Activated CD4-positive, alpha-beta memory T cell treated with anti-CD3 and anti-CD28 coated beads for 36 hours (primary cell): Measurements from ENCODE around the gene MAD2L2. TPM values are rescaled to one million over a fixed set of nuclear protein-coding genes. Genes with fewer than 3 reads are reported as not detected.
"Not testable (repeated sequence)": the region's sequence is repeated elsewhere in the genome, so short reads cannot be mapped to it uniquely, and the experiment has no call there.

Experiments
- CTCF ChIA-PET: fragments of 350-600 bp; sonication (Branson Sonifier 250); formaldehyde crosslinking; loops from one replicate; lab custom pipeline; 2021; ENCODE audit warnings: antibody characterized with exemption, inconsistent platforms; lab: Charles Lee
- POLR2A ChIA-PET: fragments of 350-600 bp; sonication (Branson Sonifier 250); formaldehyde crosslinking; loops from one replicate; lab custom pipeline; 2021; ENCODE audit warnings: antibody characterized with exemption; lab: Charles Lee
- DNase-seq: peaks from one replicate; pipeline ENCODE4 v3.0.0-alpha.2; 2020
- H3K27ac Mint-ChIP-seq: one replicate; pipeline ENCODE4 v1.8.0; 2021; ENCODE audit warnings: mixed read lengths
- H3K27me3 Mint-ChIP-seq: one replicate; pipeline ENCODE4 v1.8.0; 2021; ENCODE audit warnings: mixed read lengths
- H3K36me3 Mint-ChIP-seq: one replicate; pipeline ENCODE4 v1.8.0; 2021; ENCODE audit warnings: mixed read lengths
- H3K4me1 Mint-ChIP-seq: one replicate; pipeline ENCODE4 v1.8.0; 2021; ENCODE audit warnings: low read depth, mixed read lengths
- H3K4me3 Mint-ChIP-seq: one replicate; pipeline ENCODE4 v1.8.0; 2021; ENCODE audit warnings: mild to moderate bottlenecking, mixed read lengths
- H3K9me3 Mint-ChIP-seq: one replicate; pipeline ENCODE4 v1.8.0; 2021; ENCODE audit warnings: mixed read lengths
- intact Hi-C: fragments of 100-400 bp; cut with micrococcal nuclease; formaldehyde crosslinking; loops from one replicate; pipeline ENCODE4 v1.15.1; 2023
- total RNA-seq, 2 experiments: library from RNA; stranded (reverse); gene quantifications; one replicate each; pipeline ENCODE4 v1.2.3, GENCODE V29; 2021

The MAD2L2 gene
- total RNA-seq, 2 experiments from 2014 or later: 88.5 to 93.2 TPM

DNA sequence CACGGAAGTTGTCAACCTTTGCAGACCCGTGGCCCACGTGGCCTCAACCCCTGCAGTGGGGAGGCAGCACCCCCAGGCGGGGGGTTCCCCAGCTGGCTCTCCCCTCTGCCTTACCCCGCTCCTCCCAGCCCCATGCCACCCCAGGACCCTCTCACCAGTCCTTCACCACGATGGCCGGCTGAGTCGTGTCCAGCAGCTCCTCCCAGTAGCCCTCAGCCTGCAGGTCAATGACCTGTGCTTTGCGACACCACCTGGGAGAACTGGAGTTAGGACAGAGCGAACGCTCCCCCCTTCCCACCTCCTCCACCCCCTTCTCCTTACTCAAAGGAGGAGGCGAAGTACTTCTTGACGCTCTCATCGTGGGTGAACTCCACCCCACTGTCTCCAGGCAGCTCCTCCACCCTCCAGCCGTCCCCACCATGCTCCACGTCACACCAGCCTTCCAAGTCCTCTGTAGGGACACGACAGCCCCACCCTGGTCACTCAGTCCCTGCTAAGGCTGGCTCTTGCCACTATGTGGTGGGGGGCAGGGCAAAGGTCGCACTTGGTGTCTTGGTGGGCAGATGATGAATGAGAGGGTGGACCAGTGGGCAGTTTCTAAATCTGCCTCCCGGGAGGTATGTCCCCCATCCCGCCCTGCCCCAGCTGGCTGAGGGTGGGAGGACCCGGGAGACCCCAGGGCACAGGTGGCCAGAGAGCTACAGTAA is 31.2 kb downstream of the MAD2L2 start:
- Mint-ChIP-seq H3K27me3 (no peaks in the 10 kb centered on the region), H3K36me3 (no peaks in the 10 kb centered on the region), H3K4me1 (peaks cover 18% of the 10 kb centered on the region), H3K4me3 (no peak overlapping the region), H3K9me3 (no peaks in the 10 kb centered on the region), H3K27ac (no peak overlapping the region)
- DNase-seq: no peak
- intact Hi-C loops: loop anchor here (1.0 to 10.0 kb wide), 4 partner anchors 70 to 175 kb away; partner anchors contain the start of genes CLCN6, DISP3 and MTHFR
- CTCF ChIA-PET: interaction anchor here (0.9 to 7.4 kb wide), 28 partner anchors 8 to 612 kb away, joined by 3 to 100 read pairs (median 4); partner anchors contain the start of genes DISP3 and FBXO6
- POLR2A ChIA-PET: interaction anchor here (0.6 to 2.5 kb wide), 7 partner anchors 9 to 259 kb away, joined by 3 to 14 read pairs (median 4); partner anchors contain the start of genes AGTRAP, FBXO6 and MAD2L2

DNA sequence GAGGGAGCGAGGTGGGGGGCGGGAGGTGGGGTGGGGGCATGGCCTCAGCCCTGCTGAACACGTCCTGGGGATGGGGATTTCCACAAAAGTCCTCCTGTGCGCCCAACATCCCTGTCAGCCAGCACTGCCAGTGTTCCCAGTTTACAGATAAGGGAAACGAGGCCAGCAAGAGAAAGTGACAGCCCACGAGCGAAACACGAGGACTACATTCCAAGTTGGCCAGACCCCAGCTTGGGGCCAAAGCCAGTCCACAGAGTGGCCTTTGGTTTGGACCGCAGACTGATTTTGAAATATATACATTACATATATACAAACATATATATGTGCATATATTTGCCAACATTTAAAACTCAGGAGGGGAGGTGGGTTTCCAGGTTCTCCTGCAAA is 31.7 kb downstream of the MAD2L2 start:
- Mint-ChIP-seq H3K4me1 (peaks cover 18% of the 10 kb centered on the region), H3K27me3 (no peaks in the 10 kb centered on the region), H3K4me3 (no peak overlapping the region), H3K36me3 (no peaks in the 10 kb centered on the region), H3K27ac (no peak overlapping the region), H3K9me3 (no peaks in the 10 kb centered on the region)
- CTCF ChIA-PET: interaction anchor here (1.3 to 7.4 kb wide), 10 partner anchors 15 to 612 kb away, joined by 4 to 100 read pairs (median 10); partner anchors contain the start of gene FBXO6
- POLR2A ChIA-PET: interaction anchor here (1.1 to 2.3 kb wide), 2 partner anchors 70 to 87 kb away, joined by 3 to 12 read pairs; partner anchors contain the start of gene AGTRAP
- DNase-seq: no peak
- intact Hi-C loops: loop anchor here (10.0 kb wide), 1 partner anchor 174 kb away; the partner anchor contains the start of gene DISP3

DNA sequence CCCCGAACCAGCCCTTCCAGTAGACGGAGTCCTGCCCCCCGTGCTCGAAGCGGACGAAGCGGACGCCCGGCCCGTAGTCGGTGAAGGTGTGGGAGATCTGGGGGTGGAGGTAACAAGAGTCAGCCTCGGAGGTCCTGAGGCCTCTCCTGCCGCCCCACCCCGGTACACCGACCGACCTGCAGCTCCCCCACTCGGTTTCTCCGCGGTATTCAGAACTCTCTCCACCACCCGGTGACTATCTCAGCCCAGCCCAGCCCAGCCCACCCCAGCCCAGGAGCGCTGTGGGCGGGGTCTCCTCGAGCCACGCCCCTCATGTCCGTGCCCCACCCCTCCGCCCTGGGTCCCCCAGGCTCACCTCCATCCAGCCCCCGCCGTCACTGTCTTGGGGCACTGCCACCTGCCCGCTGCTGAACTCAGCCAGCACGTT is 32.2 kb downstream of the MAD2L2 start:
- peak; percentile 46 for DNase-seq
- Mint-ChIP-seq H3K27ac (no peak overlapping the region), H3K36me3 (no peaks in the 10 kb centered on the region), H3K4me3 (no peak overlapping the region), H3K9me3 (no peaks in the 10 kb centered on the region), H3K4me1 (peaks cover 18% of the 10 kb centered on the region), H3K27me3 (no peaks in the 10 kb centered on the region)
- intact Hi-C loops: loop anchor here (10.0 kb wide), 1 partner anchor 174 kb away; the partner anchor contains the start of gene DISP3
- ChIA-PET CTCF (interaction anchor here (1.0 to 7.4 kb wide), 4 partner anchors 16 to 611 kb away, joined by 4 to 100 read pairs (median 34); partner anchors contain the start of gene FBXO6), POLR2A (interaction anchor here (2.3 kb wide), 1 partner anchor 71 kb away, joined by 12 read pairs; no protein-coding TSS in a partner anchor)

DNA sequence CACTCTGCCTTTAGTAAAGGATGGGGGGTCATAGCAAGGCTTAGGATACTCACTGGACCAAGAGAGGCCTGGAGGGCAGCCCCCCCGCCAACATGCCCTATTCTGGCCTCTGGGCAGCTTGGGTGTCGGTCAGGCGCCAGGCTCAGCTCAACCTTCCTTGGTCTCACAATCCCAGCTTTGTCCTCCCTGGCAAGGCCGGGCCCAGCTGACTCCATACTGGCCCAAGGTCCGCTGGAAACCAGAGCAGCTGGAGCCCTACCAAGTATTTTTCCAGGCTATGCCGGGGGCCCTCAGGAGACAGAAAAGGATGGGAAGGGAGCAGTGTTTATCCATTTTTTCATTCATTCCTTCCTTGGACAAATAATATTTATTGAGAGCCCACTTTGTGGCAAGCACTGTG is 32.9 kb downstream of the MAD2L2 start:
- Mint-ChIP-seq H3K9me3 (no peaks in the 10 kb centered on the region), H3K4me3 (no peak overlapping the region), H3K27ac (no peak overlapping the region), H3K36me3 (no peaks in the 10 kb centered on the region), H3K4me1 (peaks cover 18% of the 10 kb centered on the region), H3K27me3 (no peaks in the 10 kb centered on the region)
- intact Hi-C loops: loop anchor here (10.0 kb wide), 1 partner anchor 173 kb away; the partner anchor contains the start of gene DISP3
- POLR2A ChIA-PET: interaction anchor here (1.0 kb wide), 1 partner anchor 260 kb away, joined by 3 read pairs; no protein-coding TSS in a partner anchor
- CTCF ChIA-PET: interaction anchor here (0.9 to 7.4 kb wide), 5 partner anchors 17 to 610 kb away, joined by 3 to 100 read pairs (median 4); partner anchors contain the start of gene FBXO6
- DNase-seq: no peak

DNA sequence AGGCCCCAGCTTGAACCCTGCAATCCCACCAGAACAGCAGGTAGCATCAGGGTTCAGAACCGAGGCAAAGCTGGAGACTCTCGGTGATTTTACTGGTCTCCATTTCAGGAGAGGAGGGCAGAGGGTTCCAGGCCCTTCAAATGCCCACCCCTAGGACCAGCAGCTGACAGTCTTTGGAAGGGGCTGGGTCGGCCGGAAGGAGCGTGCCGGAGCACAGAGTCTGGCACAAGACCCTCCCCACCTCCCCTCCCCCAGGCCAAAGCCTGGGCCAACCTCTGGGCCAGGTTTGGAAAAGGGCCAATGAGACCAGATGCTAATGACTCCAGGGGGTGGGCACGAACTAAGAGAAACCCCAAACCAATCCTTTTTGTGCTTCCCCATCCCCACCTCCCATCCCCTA is 33.6 kb downstream of the MAD2L2 start:
- H3K9me3 Mint-ChIP-seq: no peaks in the 10 kb centered on the region
- H3K4me1 Mint-ChIP-seq: peaks cover 18% of the 10 kb centered on the region
- H3K27me3 Mint-ChIP-seq: no peaks in the 10 kb centered on the region
- no peak overlapping the region for H3K27ac Mint-ChIP-seq
- CTCF ChIA-PET: interaction anchor here (0.6 to 1.4 kb wide), 3 partner anchors 288 to 610 kb away, joined by 3 read pairs; no protein-coding TSS in a partner anchor
- H3K4me3 Mint-ChIP-seq: no peak overlapping the region
- no peak for DNase-seq
- no peaks in the 10 kb centered on the region for H3K36me3 Mint-ChIP-seq
- intact Hi-C loops: loop anchor here (10.0 kb wide), 1 partner anchor 173 kb away; the partner anchor contains the start of gene DISP3
- POLR2A ChIA-PET: interaction anchor here (1.0 kb wide), 1 partner anchor 261 kb away, joined by 3 read pairs; no protein-coding TSS in a partner anchor

DNA sequence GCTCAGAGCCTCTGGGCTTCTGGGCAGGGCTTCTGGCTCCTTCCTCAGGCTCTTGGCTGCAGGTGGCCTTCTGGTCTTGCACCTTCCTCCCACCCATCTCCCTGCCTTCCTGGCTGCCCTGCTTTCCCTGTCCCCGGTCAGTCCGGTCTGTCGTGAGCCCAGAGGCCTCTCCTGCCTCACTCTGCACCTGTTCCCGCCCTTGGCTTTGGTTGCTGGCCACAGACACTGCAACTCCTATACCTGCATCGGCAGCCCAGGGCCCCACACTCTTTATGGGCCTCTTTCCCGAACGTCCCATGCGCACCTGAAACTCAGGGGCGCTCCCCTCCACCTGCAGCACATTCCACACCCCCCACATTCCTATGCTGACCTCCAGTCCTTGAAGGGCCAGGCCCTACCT is 34.6 kb downstream of the MAD2L2 start:
- intact Hi-C loops: loop anchor here (10.0 kb wide), 1 partner anchor 172 kb away; the partner anchor contains the start of gene DISP3
- Mint-ChIP-seq H3K4me3 (no peak overlapping the region), H3K36me3 (no peaks in the 10 kb centered on the region), H3K27me3 (no peaks in the 10 kb centered on the region), H3K4me1 (peaks cover 16% of the 10 kb centered on the region), H3K27ac (no peak overlapping the region), H3K9me3 (no peaks in the 10 kb centered on the region)
- CTCF ChIA-PET: interaction anchor here (0.5 to 6.1 kb wide), 30 partner anchors 9 to 721 kb away, joined by 3 to 75 read pairs (median 4); partner anchors contain the start of genes DISP3, FBXO6 and MTOR
- no peak for DNase-seq
- POLR2A ChIA-PET: no interaction called here

DNA sequence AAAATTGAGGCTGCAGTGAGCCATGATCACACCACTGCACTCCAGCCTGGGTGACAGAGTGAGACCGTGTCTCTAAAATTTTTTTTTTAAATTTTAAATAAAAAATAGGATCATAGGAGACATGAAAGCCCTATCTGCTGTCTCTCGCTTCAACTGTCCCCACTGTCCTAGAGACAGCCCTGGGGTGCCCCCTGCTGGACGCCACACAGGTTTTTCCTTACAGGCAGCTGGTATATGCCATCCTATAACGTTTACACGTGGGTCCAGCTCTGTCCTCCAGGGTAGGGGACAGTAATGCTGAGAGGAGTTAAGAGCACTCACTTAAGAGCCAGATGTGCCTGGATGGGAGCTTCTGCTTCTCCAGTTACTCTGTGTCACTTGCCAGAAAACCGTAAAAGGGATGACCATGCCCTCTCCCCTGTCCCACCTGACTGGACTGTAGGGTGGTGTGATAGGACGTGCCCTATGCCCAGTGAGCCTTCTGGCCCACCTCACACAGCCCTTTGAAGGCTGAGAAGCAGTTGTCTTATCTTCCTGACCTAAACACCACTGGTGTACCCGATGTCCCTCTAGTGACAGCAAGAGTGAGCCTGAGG is 35.2 kb downstream of the MAD2L2 start:
- Mint-ChIP-seq H3K9me3 (no peaks in the 10 kb centered on the region), H3K4me3 (no peak overlapping the region), H3K4me1 (peaks cover 11% of the 10 kb centered on the region), H3K27me3 (no peaks in the 10 kb centered on the region), H3K36me3 (no peaks in the 10 kb centered on the region), H3K27ac (no peak overlapping the region)
- CTCF ChIA-PET: interaction anchor here (0.5 to 6.1 kb wide), 34 partner anchors 9 to 721 kb away, joined by 3 to 75 read pairs (median 4); partner anchors contain the start of genes DISP3, FBXO6 and MTOR
- peak; percentile 88 for DNase-seq
- POLR2A ChIA-PET: no interaction called here
- intact Hi-C loops: loop anchor here (10.0 kb wide), 1 partner anchor 171 kb away; the partner anchor contains the start of gene DISP3

DNA sequence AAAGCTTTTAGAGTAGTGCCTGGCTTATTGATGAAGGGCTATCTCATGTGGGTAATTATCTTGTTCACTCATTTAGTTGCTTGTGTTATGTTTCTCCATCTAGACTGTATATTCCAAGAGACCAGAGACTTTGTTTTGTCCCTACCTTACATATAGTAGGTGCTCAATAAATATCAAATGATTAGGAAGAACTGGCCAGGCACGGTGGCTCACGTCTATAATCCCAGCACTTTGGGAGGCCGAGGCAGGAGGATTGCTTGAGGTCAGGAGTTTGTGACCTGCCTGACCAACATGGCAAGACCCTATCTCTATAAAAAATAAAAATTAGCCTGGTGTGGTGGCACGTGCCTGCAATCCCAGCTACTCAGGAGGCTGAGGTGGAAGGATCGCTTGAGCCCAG is 35.7 kb downstream of the MAD2L2 start:
- ChIA-PET POLR2A (no interaction called here), CTCF (interaction anchor here (0.5 to 6.1 kb wide), 27 partner anchors 9 to 1662 kb away, joined by 3 to 75 read pairs (median 4); partner anchors contain the start of genes DISP3, FBXO6 and MTOR)
- intact Hi-C loops: loop anchor here (10.0 kb wide), 1 partner anchor 170 kb away; the partner anchor contains the start of gene DISP3
- Mint-ChIP-seq H3K27ac (no peak overlapping the region), H3K9me3 (no peaks in the 10 kb centered on the region), H3K27me3 (no peaks in the 10 kb centered on the region), H3K36me3 (no peaks in the 10 kb centered on the region), H3K4me3 (no peak overlapping the region), H3K4me1 (peaks cover 7% of the 10 kb centered on the region)
- DNase-seq: no peak

DNA sequence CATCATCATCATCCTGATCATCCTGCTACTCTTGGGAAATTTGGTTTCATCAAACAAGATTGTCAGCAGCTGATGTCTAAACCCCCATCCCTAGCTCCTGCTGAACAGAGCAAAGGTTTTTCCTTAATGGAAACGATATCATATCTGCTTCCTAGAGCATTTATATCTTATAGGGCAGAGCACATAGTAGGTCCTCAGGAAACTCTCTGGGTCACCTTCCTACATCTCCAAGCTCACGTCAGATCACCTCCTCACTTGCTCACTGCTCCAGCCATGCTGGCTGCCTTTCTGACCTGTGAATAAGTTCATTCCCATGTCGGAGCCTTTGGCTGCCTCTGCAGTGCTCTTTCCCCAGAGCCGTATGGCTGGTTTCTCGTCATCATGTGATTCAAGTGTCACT is 37.2 kb downstream of the MAD2L2 start:
- DNase-seq: no peak
- Mint-ChIP-seq H3K27ac (no peak overlapping the region), H3K27me3 (no peaks in the 10 kb centered on the region), H3K36me3 (no peaks in the 10 kb centered on the region), H3K4me1 (no peaks in the 10 kb centered on the region), H3K4me3 (no peak overlapping the region), H3K9me3 (no peaks in the 10 kb centered on the region)
- intact Hi-C loops: loop anchor here (5.0 to 10.0 kb wide), 2 partner anchors 169 to 321 kb away; partner anchors contain the start of gene DISP3
- POLR2A ChIA-PET: no interaction called here
- CTCF ChIA-PET: interaction anchor here (0.6 to 6.1 kb wide), 23 partner anchors 9 to 606 kb away, joined by 3 to 75 read pairs (median 3); partner anchors contain the start of genes DISP3, FBXO2, FBXO44 and FBXO6

DNA sequence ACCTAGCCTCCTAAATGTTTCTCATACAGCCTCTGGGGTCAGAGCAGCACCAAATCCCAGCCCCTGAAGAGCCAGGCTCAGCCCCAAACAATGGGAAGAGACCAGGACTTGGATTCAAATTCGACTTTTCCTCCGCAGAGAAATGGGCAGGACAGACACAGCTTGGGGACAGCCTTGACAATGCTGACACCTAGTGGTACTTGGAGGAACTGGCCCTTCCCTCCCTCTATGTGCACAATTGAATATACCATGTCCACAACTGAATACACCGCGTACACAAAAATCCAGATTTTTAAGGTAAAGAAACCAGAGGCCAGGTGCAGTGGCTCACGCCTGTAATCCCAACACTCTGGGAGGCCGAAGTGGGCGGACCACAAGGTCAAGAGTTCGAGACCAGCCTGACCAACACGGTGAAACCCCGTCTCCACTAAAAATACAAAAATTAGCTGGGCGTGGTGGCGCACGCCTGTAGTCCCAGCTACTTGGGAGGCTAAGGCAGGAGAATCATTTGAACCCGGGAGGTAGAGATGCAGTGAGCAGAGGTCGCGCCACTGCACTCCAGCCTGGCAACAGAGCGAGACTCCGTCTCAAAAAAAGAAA is 38.4 kb downstream of the MAD2L2 start:
- POLR2A ChIA-PET, H3K4me3 Mint-ChIP-seq, H3K27me3 Mint-ChIP-seq, H3K27ac Mint-ChIP-seq, H3K9me3 Mint-ChIP-seq, H3K4me1 Mint-ChIP-seq, H3K36me3 Mint-ChIP-seq: not testable (repeated sequence)
- peak; percentile 79 for DNase-seq
- intact Hi-C loops: loop anchor here (1.0 to 10.0 kb wide), 5 partner anchors 168 to 605 kb away; partner anchors contain the start of gene DISP3
- CTCF ChIA-PET: interaction anchor here (0.7 to 6.1 kb wide), 27 partner anchors 8 to 605 kb away, joined by 3 to 75 read pairs (median 3); partner anchors contain the start of genes FBXO2 and FBXO44
